HCT116 (cell line): ENCODE data around the gene PAGE5. TPM values are rescaled to one million over a fixed set of nuclear protein-coding genes. Genes with fewer than 3 reads are reported as not detected.

Experiments used
- ATAC-seq: fragments of 200-7000 bp; cut with Tn5 transposase; 2 replicates; pipeline ENCODE4 v1.9.1; 2020; ENCODE audit warnings: mild to moderate bottlenecking, moderate library complexity
- BruUV-seq: library from RNA; stranded (reverse); fragments of 400-500 nt; replicated peaks from 2 replicates; lab custom pipeline; 2021; lab: Mats Ljungman, UMichigan
- CTCF ChIA-PET: fragments of 300-600 bp; sonication (Branson Sonifier 250); formaldehyde crosslinking; loops from one replicate; lab custom pipeline; 2021; ENCODE audit warnings: antibody characterized with exemption; lab: Charles Lee
- POLR2A ChIA-PET: fragments of 300-600, 350-600 bp; sonication (Branson Sonifier 250); formaldehyde crosslinking; loops from one replicate; lab custom pipeline; 2021; ENCODE audit warnings: antibody characterized with exemption; lab: Charles Lee
- RAD21 ChIA-PET, 2 experiments: fragments of 300-600 bp; sonication (Branson Sonifier 250); formaldehyde crosslinking; loops; one replicate each; lab custom pipeline; 2023; ENCODE audit warnings: low total read pairs in 2 of 2; ENCODE audit not compliant: uncharacterized antibody in 2 of 2, unreplicated experiment in 2 of 2, low non-redundant PET in 1 of 2; lab: Charles Lee
- DNase-seq: peaks from one replicate; pipeline ENCODE4 v3.0.0-alpha.2; 2010; ENCODE audit warnings: low read depth, low spot score
- H2AFZ ChIP-seq: fragments of 200-600 bp; shearing (Covaris generic), sonication (generic); 2 replicates; pipeline ENCODE4 v1.6.1; 2017; ENCODE audit warnings: low read depth, mixed run types, mixed read lengths, antibody characterized with exemption, low read length; ENCODE audit not compliant: poor library complexity, severe bottlenecking
- H3K27ac ChIP-seq: 2 replicates; pipeline ENCODE4 v1.5.1; 2012; ENCODE audit warnings: low read depth, low read length
- H3K27me3 ChIP-seq: fragments of 200-600 bp; sonication (generic); 2 replicates; pipeline ENCODE4 v1.6.1; 2016; ENCODE audit warnings: mixed run types, low read length, mixed read lengths; ENCODE audit not compliant: insufficient read depth
- H3K36me3 ChIP-seq, 2 experiments: fragments of 200-500 bp in 1 of 2; fragments of 200-600 bp in 1 of 2; sonication (Bioruptor generic) in 1 of 2; sonication (generic) in 1 of 2; 2 replicates each; pipeline versions ENCODE4 v1.5.1 to v1.6.1; 2014 to 2016; ENCODE audit warnings: low read length in 2 of 2, inconsistent platforms in 1 of 2, mixed read lengths in 1 of 2, mixed run types in 1 of 2; ENCODE audit not compliant: insufficient read depth in 2 of 2, control insufficient read depth in 1 of 2
- H3K4me1 ChIP-seq, 2 experiments: fragments of 200-600 bp in 1 of 2; sonication (generic) in 1 of 2; 2 replicates each; pipeline versions ENCODE4 v1.5.1 to v1.6.1; 2012 to 2017; ENCODE audit warnings: low read length in 2 of 2, inconsistent platforms in 1 of 2, mild to moderate bottlenecking in 1 of 2, mixed read lengths in 1 of 2, mixed run types in 1 of 2, moderate library complexity in 1 of 2; ENCODE audit not compliant: insufficient read depth in 2 of 2, control insufficient read depth in 1 of 2
- H3K4me2 ChIP-seq: fragments of 200-600 bp; sonication (generic); 2 replicates; pipeline ENCODE4 v1.6.1; 2017; ENCODE audit warnings: mixed run types, low read length, mixed read lengths
- H3K4me3 ChIP-seq, 2 experiments: fragments of 200-600 bp in 1 of 2; sonication (generic) in 1 of 2; replicated peaks in 1 of 2; 2 replicates each; pipeline ENCODE4 v1.5.1; 2011 to 2016; ENCODE audit warnings: low read length in 2 of 2, control low read depth in 1 of 2, low read depth in 1 of 2, mild to moderate bottlenecking in 1 of 2, mixed read lengths in 1 of 2, mixed run types in 1 of 2
- H3K79me2 ChIP-seq: fragments of 200-600 bp; sonication (generic); 2 replicates; pipeline ENCODE4 v1.6.1; 2017; ENCODE audit warnings: mild to moderate bottlenecking, mixed run types, low read length, moderate library complexity, mixed read lengths; ENCODE audit not compliant: insufficient read depth
- H3K9ac ChIP-seq: fragments of 200-600 bp; sonication (generic); 2 replicates; pipeline ENCODE4 v1.6.1; 2016; ENCODE audit warnings: low read length, mixed read lengths
- H3K9me2 ChIP-seq: fragments of 200-600 bp; sonication (generic), shearing (Covaris generic); 2 replicates; pipeline ENCODE4 v1.6.1; 2017; ENCODE audit warnings: mixed run types, mild to moderate bottlenecking, moderate library complexity; ENCODE audit not compliant: insufficient read depth
- H3K9me3 ChIP-seq, 2 experiments: fragments of 200-500 bp in 1 of 2; fragments of 200-600 bp in 1 of 2; sonication (Bioruptor generic) in 1 of 2; sonication (generic) in 1 of 2; 2 replicates each; pipeline ENCODE4 v1.6.1; 2014 to 2017; ENCODE audit warnings: low read length in 2 of 2, mixed read lengths in 2 of 2, inconsistent platforms in 1 of 2, low read depth in 1 of 2, mild to moderate bottlenecking in 1 of 2, mixed run types in 1 of 2, moderate library complexity in 1 of 2; ENCODE audit not compliant: control insufficient read depth in 1 of 2, insufficient read depth in 1 of 2
- H4K20me1 ChIP-seq: fragments of 200-600 bp; sonication (generic), shearing (Covaris generic); 2 replicates; pipeline ENCODE4 v1.6.1; 2017; ENCODE audit warnings: mixed run types, mild to moderate bottlenecking, moderate library complexity; ENCODE audit not compliant: insufficient read depth
- CBX3 ChIP-seq: IDR thresholded peaks from 2 replicates; pipeline ENCODE4 v1.6.1; 2012; ENCODE audit warnings: low read depth
- CEBPB ChIP-seq: IDR thresholded peaks from 2 replicates; pipeline ENCODE4 v1.6.1; 2012; ENCODE audit warnings: low read depth
- ELF1 ChIP-seq: IDR thresholded peaks from 2 replicates; pipeline ENCODE4 v1.6.1; 2012; ENCODE audit warnings: low read depth, borderline replicate concordance
- EZH2 ChIP-seq: fragments of 200-600 bp; sonication (generic); IDR thresholded peaks from 2 replicates; pipeline ENCODE4 v1.6.1; 2017; ENCODE audit warnings: antibody characterized with exemption, mixed run types
- EZH2phosphoT487 ChIP-seq: fragments of 200-600 bp; IDR thresholded peaks from 2 replicates; pipeline ENCODE4 v1.6.1; 2018; ENCODE audit warnings: antibody characterized with exemption, borderline replicate concordance
- FOSL1 ChIP-seq: IDR thresholded peaks from 2 replicates; pipeline ENCODE4 v1.6.1; 2012; ENCODE audit warnings: low read depth
- RAD21 ChIP-seq: IDR thresholded peaks from 2 replicates; pipeline ENCODE4 v1.6.1; 2012; ENCODE audit warnings: low read depth, mild to moderate bottlenecking
- SIN3A ChIP-seq: IDR thresholded peaks from 2 replicates; pipeline ENCODE4 v1.6.1; 2012; ENCODE audit warnings: low read depth
- SRF ChIP-seq: IDR thresholded peaks from 2 replicates; pipeline ENCODE4 v1.6.1; 2012; ENCODE audit warnings: low read depth
- ZBTB33 ChIP-seq: IDR thresholded peaks from 2 replicates; pipeline ENCODE4 v1.6.1; 2011; ENCODE audit warnings: mild to moderate bottlenecking, low read length, moderate library complexity; ENCODE audit not compliant: insufficient replicate concordance; ENCODE audit errors: extremely low read depth
- ZFX ChIP-seq: fragments of 450-650 bp; IDR thresholded peaks from 2 replicates; pipeline ENCODE4 v1.6.1; 2017
- ZNF274 ChIP-seq: fragments of 200-500 bp; sonication (Bioruptor generic); IDR thresholded peaks from 2 replicates; pipeline ENCODE4 v1.6.1; 2014; ENCODE audit warnings: mild to moderate bottlenecking, low read depth, low read length, inconsistent platforms
- intact Hi-C: fragments of 100-400 bp; cut with micrococcal nuclease; formaldehyde crosslinking; loops from 2 replicates; pipeline ENCODE4 v1.10.0; 2022
- total RNA-seq: library from RNA; stranded (reverse); gene quantifications from one replicate; pipeline ENCODE4 v1.2.1, GENCODE V29; 2021; ENCODE audit not compliant: unreplicated experiment
- TF ChIP-seq, protein P1 (sequence below): IDR thresholded peaks from 2 replicates; pipeline ENCODE4 v1.6.1; 2012; ENCODE audit warnings: low read depth

PAGE5 gene
- total RNA-seq, 1 experiment from 2014 or later: not detected

GRCh38 chrX:55196688-55197087 is 23.5 kb upstream of the PAGE5 start (continued):
- TF ChIP-seq ELF1: no peak

DNA sequence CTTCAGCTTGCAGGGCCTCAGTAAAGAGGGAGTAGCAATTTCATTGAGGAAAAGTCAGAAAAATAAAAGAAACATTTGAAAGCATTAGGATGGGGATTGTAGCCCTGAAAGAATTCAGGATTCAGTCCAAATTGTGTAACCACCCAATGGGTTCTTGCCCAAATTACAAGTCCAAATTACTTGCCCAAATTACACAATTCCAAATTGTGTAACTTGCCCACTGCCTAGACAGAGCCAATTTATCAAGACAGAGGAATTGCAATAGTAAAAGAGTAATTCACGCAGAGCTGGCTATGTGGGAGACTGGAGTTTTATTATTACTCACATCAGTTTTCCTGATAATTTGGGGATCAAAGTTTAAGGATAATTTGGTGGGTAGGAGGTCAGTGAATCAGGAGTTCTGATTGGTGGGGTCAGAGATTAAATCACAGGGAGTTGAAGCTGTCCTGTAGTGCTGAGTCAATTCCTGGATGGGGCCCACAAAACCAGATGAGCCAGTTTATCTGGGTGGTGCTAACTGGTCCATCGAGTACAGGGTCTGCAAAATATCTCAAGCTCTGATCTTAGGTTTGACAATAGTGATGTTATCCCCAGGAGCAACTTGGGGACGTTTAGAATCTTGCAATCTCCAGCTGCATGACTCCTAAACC is 18.1 kb upstream of the PAGE5 start:
- POLR2A ChIA-PET: no interaction called here

More for the DNA sequence above, 18.1 kb upstream of the PAGE5 start:
- Histone ChIP-seq H3K4me2 (no peak overlapping the region), H3K9me2 (no peaks in the 10 kb centered on the region), H3K4me3 (no peak overlapping the region), H2AFZ (no peak overlapping the region), H3K79me2 (no peaks in the 10 kb centered on the region), H3K27ac (no peak overlapping the region), H3K36me3 (no peaks in the 10 kb centered on the region), H3K9ac (no peak overlapping the region), H4K20me1 (no peaks in the 10 kb centered on the region), H3K4me1 (no peaks in the 10 kb centered on the region), H3K9me3 (no peaks in the 10 kb centered on the region), H3K27me3 (no peaks in the 10 kb centered on the region)
- intact Hi-C loops: no loop called here
- ChIA-PET CTCF (no interaction called here), RAD21 (no interaction called here)
- BruUV-seq: no TSS peak
- DNase-seq (no peak), ATAC-seq (no peak)
- TF ChIP-seq RAD21 (no peak), EZH2 (no peak), EZH2phosphoT487 (no peak), FOSL1 (no peak), ZBTB33 (no peak), ZNF274 (no peak), SIN3A (no peak), ZFX (no peak), ELF1 (no peak), CBX3 (no peak), SRF (no peak), CEBPB (no peak)
- TF ChIP-seq, protein P1, sequence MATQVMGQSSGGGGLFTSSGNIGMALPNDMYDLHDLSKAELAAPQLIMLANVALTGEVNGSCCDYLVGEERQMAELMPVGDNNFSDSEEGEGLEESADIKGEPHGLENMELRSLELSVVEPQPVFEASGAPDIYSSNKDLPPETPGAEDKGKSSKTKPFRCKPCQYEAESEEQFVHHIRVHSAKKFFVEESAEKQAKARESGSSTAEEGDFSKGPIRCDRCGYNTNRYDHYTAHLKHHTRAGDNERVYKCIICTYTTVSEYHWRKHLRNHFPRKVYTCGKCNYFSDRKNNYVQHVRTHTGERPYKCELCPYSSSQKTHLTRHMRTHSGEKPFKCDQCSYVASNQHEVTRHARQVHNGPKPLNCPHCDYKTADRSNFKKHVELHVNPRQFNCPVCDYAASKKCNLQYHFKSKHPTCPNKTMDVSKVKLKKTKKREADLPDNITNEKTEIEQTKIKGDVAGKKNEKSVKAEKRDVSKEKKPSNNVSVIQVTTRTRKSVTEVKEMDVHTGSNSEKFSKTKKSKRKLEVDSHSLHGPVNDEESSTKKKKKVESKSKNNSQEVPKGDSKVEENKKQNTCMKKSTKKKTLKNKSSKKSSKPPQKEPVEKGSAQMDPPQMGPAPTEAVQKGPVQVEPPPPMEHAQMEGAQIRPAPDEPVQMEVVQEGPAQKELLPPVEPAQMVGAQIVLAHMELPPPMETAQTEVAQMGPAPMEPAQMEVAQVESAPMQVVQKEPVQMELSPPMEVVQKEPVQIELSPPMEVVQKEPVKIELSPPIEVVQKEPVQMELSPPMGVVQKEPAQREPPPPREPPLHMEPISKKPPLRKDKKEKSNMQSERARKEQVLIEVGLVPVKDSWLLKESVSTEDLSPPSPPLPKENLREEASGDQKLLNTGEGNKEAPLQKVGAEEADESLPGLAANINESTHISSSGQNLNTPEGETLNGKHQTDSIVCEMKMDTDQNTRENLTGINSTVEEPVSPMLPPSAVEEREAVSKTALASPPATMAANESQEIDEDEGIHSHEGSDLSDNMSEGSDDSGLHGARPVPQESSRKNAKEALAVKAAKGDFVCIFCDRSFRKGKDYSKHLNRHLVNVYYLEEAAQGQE: no peak
